Measurements from ENCODE around the gene GMDS.
"Not testable (repeated sequence)": the region's sequence is repeated elsewhere in the genome, so short reads cannot be mapped to it uniquely, and the experiment has no call there.

The GMDS gene

DNA sequence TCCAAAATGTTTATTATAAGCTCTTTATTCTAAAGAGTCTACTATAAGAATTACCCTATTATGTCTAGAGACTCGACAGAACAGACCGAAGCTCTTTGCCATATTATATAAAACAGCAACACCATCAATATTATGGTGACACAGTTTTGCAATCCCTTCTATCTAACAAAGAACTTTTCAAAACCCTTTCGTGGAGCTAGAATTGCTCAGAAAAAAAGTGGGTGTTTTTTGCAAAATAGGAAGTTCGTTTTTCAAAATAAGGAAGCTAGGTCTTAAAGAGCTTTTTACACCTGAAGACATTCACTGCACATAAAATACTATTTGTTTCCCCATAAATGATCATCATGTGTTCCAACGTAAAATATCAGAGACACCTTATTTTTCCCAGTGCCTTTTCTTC lies 395.7 kb downstream of the GMDS start:
- DNase-seq (ENCODE audit: extremely low read depth, insufficient read length): no peak
- no peaks in the 10 kb centered on the region for H3K27me3 ChIP-seq (replicated peaks; ENCODE audit: control insufficient read depth, insufficient read depth, low read length)
- TF ChIP-seq, protein P1, sequence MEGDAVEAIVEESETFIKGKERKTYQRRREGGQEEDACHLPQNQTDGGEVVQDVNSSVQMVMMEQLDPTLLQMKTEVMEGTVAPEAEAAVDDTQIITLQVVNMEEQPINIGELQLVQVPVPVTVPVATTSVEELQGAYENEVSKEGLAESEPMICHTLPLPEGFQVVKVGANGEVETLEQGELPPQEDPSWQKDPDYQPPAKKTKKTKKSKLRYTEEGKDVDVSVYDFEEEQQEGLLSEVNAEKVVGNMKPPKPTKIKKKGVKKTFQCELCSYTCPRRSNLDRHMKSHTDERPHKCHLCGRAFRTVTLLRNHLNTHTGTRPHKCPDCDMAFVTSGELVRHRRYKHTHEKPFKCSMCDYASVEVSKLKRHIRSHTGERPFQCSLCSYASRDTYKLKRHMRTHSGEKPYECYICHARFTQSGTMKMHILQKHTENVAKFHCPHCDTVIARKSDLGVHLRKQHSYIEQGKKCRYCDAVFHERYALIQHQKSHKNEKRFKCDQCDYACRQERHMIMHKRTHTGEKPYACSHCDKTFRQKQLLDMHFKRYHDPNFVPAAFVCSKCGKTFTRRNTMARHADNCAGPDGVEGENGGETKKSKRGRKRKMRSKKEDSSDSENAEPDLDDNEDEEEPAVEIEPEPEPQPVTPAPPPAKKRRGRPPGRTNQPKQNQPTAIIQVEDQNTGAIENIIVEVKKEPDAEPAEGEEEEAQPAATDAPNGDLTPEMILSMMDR (IDR thresholded peaks at IDR 0.05; ENCODE audit: insufficient read depth, low read length, poor library complexity, severe bottlenecking): no peak

DNA sequence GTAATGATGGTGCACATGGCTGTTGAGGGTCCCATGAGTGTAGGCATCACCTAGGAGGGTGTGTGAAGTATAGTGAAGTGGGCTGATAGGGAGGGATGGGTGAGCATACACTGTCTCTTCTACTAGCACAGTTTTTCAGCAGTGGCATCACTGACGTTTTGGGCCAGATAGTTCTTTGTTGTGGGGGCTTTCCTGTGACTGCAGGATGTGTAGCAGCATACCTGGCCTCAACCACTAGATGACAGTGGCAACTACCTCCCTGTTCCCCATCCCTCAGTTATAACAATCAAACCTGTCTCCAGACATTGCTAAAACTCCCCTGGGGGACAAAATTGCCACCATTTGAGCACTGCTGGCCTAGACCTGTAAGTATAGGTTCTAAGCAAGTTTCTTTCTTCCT lies 396.7 kb downstream of the GMDS start:
- TF ChIP-seq, protein P1 (IDR thresholded peaks at IDR 0.05; ENCODE audit: insufficient read depth, low read length, poor library complexity, severe bottlenecking): no peak
- no peaks in the 10 kb centered on the region for H3K27me3 ChIP-seq (replicated peaks; ENCODE audit: control insufficient read depth, insufficient read depth, low read length)
- no peak for DNase-seq (ENCODE audit: extremely low read depth, insufficient read length)
- no peak overlapping the region for H3K4me3 ChIP-seq (replicated peaks; ENCODE audit: low read depth, low read length)
- no peaks in the 10 kb centered on the region for H3K36me3 ChIP-seq (ENCODE audit: control insufficient read depth, insufficient read depth, low read length)

More for the DNA sequence above, 395.7 kb downstream of the GMDS start:
- H3K36me3 ChIP-seq (ENCODE audit: control insufficient read depth, insufficient read depth, low read length): no peaks in the 10 kb centered on the region
- H3K4me3 ChIP-seq (replicated peaks; ENCODE audit: low read depth, low read length): no peak overlapping the region

DNA sequence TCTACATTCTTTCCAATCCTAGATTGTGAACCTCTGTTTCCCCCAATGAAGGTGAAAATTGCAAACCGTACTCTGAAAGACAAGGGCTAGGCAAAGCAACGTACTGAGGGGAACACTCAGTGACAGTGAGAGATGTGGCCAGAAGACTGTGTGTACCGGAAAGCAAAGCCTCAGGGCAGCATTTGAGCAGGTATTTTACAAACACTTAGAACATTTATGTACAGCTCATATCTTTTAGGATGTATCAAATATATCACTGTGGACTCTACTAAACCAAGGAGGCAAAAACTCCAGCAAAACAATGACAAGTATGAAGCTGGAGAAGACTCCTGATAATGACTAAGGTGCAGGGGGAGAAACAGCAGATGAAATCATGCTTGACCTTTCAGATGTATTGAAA lies 398.8 kb downstream of the GMDS start:
- Histone ChIP-seq H3K36me3 (ENCODE audit: control insufficient read depth, insufficient read depth, low read length) (no peaks in the 10 kb centered on the region), H3K4me3 (replicated peaks; ENCODE audit: low read depth, low read length) (no peak overlapping the region), H3K27me3 (replicated peaks; ENCODE audit: control insufficient read depth, insufficient read depth, low read length) (no peaks in the 10 kb centered on the region)
- TF ChIP-seq, protein P1 (IDR thresholded peaks at IDR 0.05; ENCODE audit: insufficient read depth, low read length, poor library complexity, severe bottlenecking): no peak
- DNase-seq (ENCODE audit: extremely low read depth, insufficient read length): no peak

DNA sequence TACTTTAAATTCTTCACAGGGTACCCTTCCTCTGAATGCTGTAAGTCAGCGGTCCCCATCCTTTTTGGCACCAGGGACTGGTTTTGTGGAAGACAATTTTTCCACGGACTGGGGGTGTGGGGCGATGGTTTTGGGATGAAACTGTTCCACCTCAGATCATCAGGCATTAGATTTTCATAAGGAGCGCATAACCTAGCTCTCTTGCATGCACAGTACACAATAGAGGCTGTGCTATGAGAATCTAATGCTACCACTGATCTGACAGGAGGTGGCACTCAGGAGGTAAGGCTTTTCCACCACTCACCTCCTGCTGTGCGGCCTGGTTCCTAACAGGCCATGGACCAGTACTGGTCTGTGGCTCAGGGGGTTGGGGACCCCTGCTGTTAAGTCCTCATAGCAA lies 399.9 kb downstream of the GMDS start:
- H3K27me3 ChIP-seq (replicated peaks; ENCODE audit: control insufficient read depth, insufficient read depth, low read length); H3K4me3 ChIP-seq (replicated peaks; ENCODE audit: low read depth, low read length); H3K36me3 ChIP-seq (ENCODE audit: control insufficient read depth, insufficient read depth, low read length); DNase-seq (ENCODE audit: extremely low read depth, insufficient read length): not testable (repeated sequence)

DNA sequence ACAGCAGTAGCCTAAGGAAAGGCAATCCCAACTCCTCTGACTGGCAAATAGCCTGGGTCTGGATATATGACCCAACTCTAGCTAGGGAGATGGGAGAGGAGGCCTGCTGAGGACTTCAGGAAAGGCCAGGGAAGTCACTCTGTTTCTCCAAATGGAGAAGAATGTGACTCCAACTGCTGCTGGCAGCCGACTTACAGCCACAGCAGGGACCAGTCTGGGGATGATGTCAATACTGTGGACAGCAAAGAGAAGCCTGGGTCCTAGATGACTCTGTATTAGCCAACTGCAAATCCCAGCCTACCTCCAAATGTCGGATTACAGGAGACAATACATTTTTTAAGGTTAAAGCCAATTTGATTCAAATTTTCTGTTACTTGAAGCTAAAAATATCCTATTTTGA lies 403.1 kb downstream of the GMDS start:
- H3K36me3 ChIP-seq (ENCODE audit: control insufficient read depth, insufficient read depth, low read length): no peaks in the 10 kb centered on the region
- no peak for DNase-seq (ENCODE audit: extremely low read depth, insufficient read length)
- no peak overlapping the region for H3K4me3 ChIP-seq (replicated peaks; ENCODE audit: low read depth, low read length)
- H3K27me3 ChIP-seq (replicated peaks; ENCODE audit: control insufficient read depth, insufficient read depth, low read length): no peaks in the 10 kb centered on the region
- TF ChIP-seq, protein P1 (IDR thresholded peaks at IDR 0.05; ENCODE audit: insufficient read depth, low read length, poor library complexity, severe bottlenecking): no peak

DNA sequence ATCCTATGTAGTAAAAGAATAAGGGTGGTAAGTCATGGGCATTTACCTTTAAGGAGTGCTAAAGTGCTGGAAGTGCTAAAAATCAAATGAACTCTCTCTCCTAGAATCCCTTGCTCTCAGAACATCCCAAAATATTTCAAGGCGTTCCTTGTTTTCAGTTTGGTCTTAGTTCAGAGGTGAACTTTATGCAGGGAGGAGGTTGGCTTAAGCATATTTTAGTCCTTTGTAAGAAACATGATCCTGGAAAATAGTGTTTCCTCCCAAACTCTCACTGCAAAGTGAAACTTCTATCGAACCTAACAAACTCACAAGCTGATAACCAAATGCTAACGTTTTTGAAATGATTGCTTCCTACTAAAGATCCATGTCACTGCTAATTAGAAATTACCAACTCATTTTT lies 404.3 kb downstream of the GMDS start:
- DNase-seq (ENCODE audit: extremely low read depth, insufficient read length): no peak
- Histone ChIP-seq H3K27me3 (replicated peaks; ENCODE audit: control insufficient read depth, insufficient read depth, low read length) (no peaks in the 10 kb centered on the region), H3K4me3 (replicated peaks; ENCODE audit: low read depth, low read length) (no peak overlapping the region), H3K36me3 (ENCODE audit: control insufficient read depth, insufficient read depth, low read length) (no peaks in the 10 kb centered on the region)
- TF ChIP-seq, protein P1 (IDR thresholded peaks at IDR 0.05; ENCODE audit: insufficient read depth, low read length, poor library complexity, severe bottlenecking): no peak
